Thymus (tissue), 11 donors: Measurements from ENCODE around the gene PLP1. TPM values are rescaled to one million over a fixed set of nuclear protein-coding genes. Genes with fewer than 3 reads are reported as not detected.

Source experiments
- DNase-seq, 9 donors: peaks; one replicate each; pipeline ENCODE4 v3.0.0-alpha.2; 2013; ENCODE audit warnings: low spot score in 9 of 9, low read depth in 6 of 9, missing footprints in 1 of 9
- H3K27ac ChIP-seq, 2 donors: one replicate each; pipeline ENCODE4 v1.5.1; 2013; ENCODE audit warnings: control low read depth in 1 of 2, low read depth in 1 of 2, low read length in 1 of 2, mild to moderate bottlenecking in 1 of 2, moderate library complexity in 1 of 2
- H3K27me3 ChIP-seq, 2 donors: one replicate each; pipeline ENCODE4 v1.5.1; 2013; ENCODE audit warnings: low read length in 1 of 2; ENCODE audit not compliant: control insufficient read depth in 2 of 2, insufficient read depth in 1 of 2
- H3K36me3 ChIP-seq, 2 donors: one replicate each; pipeline ENCODE4 v1.5.1; 2013; ENCODE audit warnings: low read length in 1 of 2, mild to moderate bottlenecking in 1 of 2, moderate library complexity in 1 of 2; ENCODE audit not compliant: control insufficient read depth in 2 of 2, insufficient read depth in 2 of 2
- H3K4me1 ChIP-seq, 2 donors: one replicate each; pipeline ENCODE4 v1.5.1; 2013; ENCODE audit warnings: low read length in 2 of 2; ENCODE audit not compliant: control insufficient read depth in 2 of 2, insufficient read depth in 2 of 2
- H3K4me3 ChIP-seq, 2 donors: one replicate each; pipeline ENCODE4 v1.5.1; 2013; ENCODE audit warnings: low read length in 2 of 2, control low read depth in 1 of 2, mild to moderate bottlenecking in 1 of 2
- H3K9me3 ChIP-seq, 2 donors: one replicate each; pipeline ENCODE4 v1.5.1; 2013; ENCODE audit warnings: low read length in 1 of 2, mild to moderate bottlenecking in 1 of 2; ENCODE audit not compliant: control insufficient read depth in 2 of 2, insufficient read depth in 1 of 2
- WGBS: extraction: QIAGEN DNeasy Blood & Tissue Kit; methylation state at CpG from one replicate; pipeline ENCODE4 v1.1.7; 2013; 5-methylcytosine and 5-hydroxymethylcytosine counted together
- polyA plus RNA-seq: library from polyadenylated mRNA; stranded (reverse); fragments of 200-250 nt; gene quantifications from one replicate; pipeline ENCODE4 v1.2.3, GENCODE V29; 2013
- total RNA-seq: library from RNA; stranded (reverse); fragments of 120-200 nt; gene quantifications from one replicate; pipeline ENCODE4 v1.2.4, GENCODE V29; 2013
- donor health status: healthy.

PLP1 gene
- total and polyA plus RNA-seq, 2 donors: 4.2 to 9.6 TPM

GRCh38 chrX:103789004-103789403 is 12.4 kb downstream of the PLP1 start:
- Histone ChIP-seq H3K27me3 (no peaks in the 10 kb centered on the region), H3K36me3 (no peaks in the 10 kb centered on the region), H3K27ac (no peak overlapping the region), H3K9me3 (no peaks in the 10 kb centered on the region), H3K4me1 (no peaks in the 10 kb centered on the region), H3K4me3 (no peak overlapping the region)
- no peak for DNase-seq

GRCh38 chrX:103791228-103791627 is 14.6 kb downstream of the PLP1 start:
- H3K9me3 ChIP-seq: no peaks in the 10 kb centered on the region
- no peaks in the 10 kb centered on the region for H3K36me3 ChIP-seq
- no peaks in the 10 kb centered on the region for H3K27me3 ChIP-seq
- no peak for DNase-seq
- 91% methylated on average over 4 of the region's 4 CpGs for WGBS
- no peaks in the 10 kb centered on the region for H3K4me1 ChIP-seq
- no peak overlapping the region for H3K27ac ChIP-seq
- no peak overlapping the region for H3K4me3 ChIP-seq

GRCh38 chrX:103791826-103792485 is 15.3 kb downstream of the PLP1 start:
- Histone ChIP-seq H3K4me3 (no peak overlapping the region), H3K27me3 (no peaks in the 10 kb centered on the region), H3K36me3 (no peaks in the 10 kb centered on the region), H3K4me1 (no peaks in the 10 kb centered on the region), H3K27ac (no peak overlapping the region), H3K9me3 (no peaks in the 10 kb centered on the region)
- DNase-seq: no peak
- 91% methylated on average over 2 of the region's 2 CpGs for WGBS

GRCh38 chrX:103792916-103793544 is 16.4 kb downstream of the PLP1 start:
- H3K27ac ChIP-seq: no peak overlapping the region
- no peak for DNase-seq
- no peaks in the 10 kb centered on the region for H3K27me3 ChIP-seq
- 93% methylated on average over 6 of the region's 6 CpGs for WGBS
- H3K4me3 ChIP-seq: no peak overlapping the region
- H3K9me3 ChIP-seq: no peaks in the 10 kb centered on the region
- H3K36me3 ChIP-seq: no peaks in the 10 kb centered on the region
- no peaks in the 10 kb centered on the region for H3K4me1 ChIP-seq

- H3K27me3 ChIP-seq: no peaks in the 10 kb centered on the region
- no peak overlapping the region for H3K4me3 ChIP-seq
- no peak for DNase-seq
- 98% methylated on average over 2 of the region's 2 CpGs for WGBS
- no peaks in the 10 kb centered on the region for H3K9me3 ChIP-seq
- no peaks in the 10 kb centered on the region for H3K36me3 ChIP-seq
- no peaks in the 10 kb centered on the region for H3K4me1 ChIP-seq
- no peak overlapping the region for H3K27ac ChIP-seq
These were observed 16.9 kb downstream of the PLP1 start for GRCh38 chrX:103793545-103793940.

- no peak overlapping the region for H3K27ac ChIP-seq
- no peak for DNase-seq
- H3K4me3 ChIP-seq: no peak overlapping the region
- 96% methylated on average over 4 of the region's 4 CpGs for WGBS
- H3K4me1 ChIP-seq: no peaks in the 10 kb centered on the region
- no peaks in the 10 kb centered on the region for H3K9me3 ChIP-seq
- H3K36me3 ChIP-seq: no peaks in the 10 kb centered on the region
- H3K27me3 ChIP-seq: no peaks in the 10 kb centered on the region
These were observed 17.5 kb downstream of the PLP1 start for GRCh38 chrX:103794119-103794518.

GRCh38 chrX:103797691-103798090 is 21.1 kb downstream of the PLP1 start:
- no peaks in the 10 kb centered on the region for H3K27me3 ChIP-seq
- H3K27ac ChIP-seq: no peak overlapping the region
- no peak overlapping the region for H3K4me3 ChIP-seq

GRCh38 chrX:103800318-103800717 is 23.7 kb downstream of the PLP1 start:
- no peak overlapping the region for H3K4me3 ChIP-seq
- DNase-seq: no peak
- no peak overlapping the region for H3K27ac ChIP-seq
- no peaks in the 10 kb centered on the region for H3K27me3 ChIP-seq
- no peaks in the 10 kb centered on the region for H3K36me3 ChIP-seq
- no peaks in the 10 kb centered on the region for H3K9me3 ChIP-seq
- WGBS: 62% methylated on average over 2 of the region's 2 CpGs
- H3K4me1 ChIP-seq: no peaks in the 10 kb centered on the region

More at GRCh38 chrX:103797691-103798090, 21.1 kb downstream of the PLP1 start:
- Histone ChIP-seq H3K36me3 (no peaks in the 10 kb centered on the region), H3K9me3 (no peaks in the 10 kb centered on the region), H3K4me1 (no peaks in the 10 kb centered on the region)
- WGBS: 96% methylated on average over 2 of the region's 2 CpGs
- DNase-seq: no peak

GRCh38 chrX:103805860-103806259 is 29.2 kb downstream of the PLP1 start:
- Histone ChIP-seq H3K27me3 (no peaks in the 10 kb centered on the region), H3K4me3 (no peak overlapping the region), H3K4me1 (no peaks in the 10 kb centered on the region), H3K36me3 (no peaks in the 10 kb centered on the region), H3K27ac (no peak overlapping the region), H3K9me3 (no peaks in the 10 kb centered on the region)
- DNase-seq: no peak
